IPS DF 6.9 (cell line): ENCODE data around the gene NPIPA3.
"Not testable (repeated sequence)": the region's sequence is repeated elsewhere in the genome, so short reads cannot be mapped to it uniquely, and the experiment has no call there.

Experiments
- DNase-seq: peaks from one replicate; pipeline ENCODE4 v3.0.0-alpha.2; 2013; ENCODE audit warnings: low read depth, low spot score
- H3K27ac ChIP-seq: one replicate; pipeline ENCODE4 v1.5.1; 2013; ENCODE audit warnings: low read length, control low read depth
- H3K27me3 ChIP-seq: 2 replicates; pipeline ENCODE4 v1.6.1; 2013; ENCODE audit warnings: mild to moderate bottlenecking, low read length; ENCODE audit not compliant: control insufficient read depth, insufficient read depth
- H3K36me3 ChIP-seq: 2 replicates; pipeline ENCODE4 v1.6.1; 2013; ENCODE audit warnings: low read length; ENCODE audit not compliant: control insufficient read depth, insufficient read depth
- H3K4me1 ChIP-seq: 2 replicates; pipeline ENCODE4 v1.6.1; 2013; ENCODE audit warnings: low read length; ENCODE audit not compliant: control insufficient read depth, insufficient read depth
- H3K4me3 ChIP-seq: 2 replicates; pipeline ENCODE4 v1.5.1; 2013; ENCODE audit warnings: mild to moderate bottlenecking, low read length
- H3K9me3 ChIP-seq: 2 replicates; pipeline ENCODE4 v1.6.1; 2013; ENCODE audit warnings: low read length, inconsistent platforms; ENCODE audit not compliant: control insufficient read depth, insufficient read depth
- WGBS: extraction: QIAGEN DNeasy Blood & Tissue Kit; methylation state at CpG from one replicate; pipeline ENCODE4 v1.1.7; 2013; ENCODE audit warnings: mixed read lengths, missing lambda C conversion rate; ENCODE audit not compliant: insufficient read length, insufficient coverage; 5-methylcytosine and 5-hydroxymethylcytosine counted together

Gene NPIPA3

GRCh38 chr16:14703156-14704011 is at the start of gene NPIPA3:
TSS of gene NPIPA3 (plus strand) at chr16:14703411. CDS start at chr16:14708944, 5,533 bp downstream.
- not testable (repeated sequence) for DNase-seq, H3K4me1 ChIP-seq, H3K9me3 ChIP-seq, H3K36me3 ChIP-seq, H3K27me3 ChIP-seq, H3K4me3 ChIP-seq, H3K27ac ChIP-seq
- no CpG with 5 or more reads among the region's 73 CpGs for WGBS

- no peak overlapping the region for H3K27ac ChIP-seq
- H3K27me3 ChIP-seq = no peaks in the 10 kb centered on the region
- H3K36me3 ChIP-seq = peaks cover 15% of the 10 kb centered on the region; the same call in 1 of the 2 replicates
- H3K4me1 ChIP-seq = no peaks in the 10 kb centered on the region
- WGBS = no CpG with 5 or more reads among the region's 2 CpGs
- H3K9me3 ChIP-seq = no peaks in the 10 kb centered on the region
- H3K4me3 ChIP-seq = no peak overlapping the region
- DNase-seq = no peak
Measured at GRCh38 chr16:14658063-14658462, 45.1 kb upstream of the NPIPA3 start.

- H3K36me3 ChIP-seq = peaks cover 20% of the 10 kb centered on the region
- H3K9me3 ChIP-seq = no peaks in the 10 kb centered on the region
- H3K4me3 ChIP-seq = no peak overlapping the region
- no peaks in the 10 kb centered on the region for H3K4me1 ChIP-seq
- no CpG with 5 or more reads among the region's 16 CpGs for WGBS
- no peak for DNase-seq
- H3K27me3 ChIP-seq = no peaks in the 10 kb centered on the region
- no peak overlapping the region for H3K27ac ChIP-seq
Measured at GRCh38 chr16:14667347-14668266, 35.6 kb upstream of the NPIPA3 start.

GRCh38 chr16:14668556-14669223 is 34.5 kb upstream of the NPIPA3 start:
- DNase-seq = no peak
- no peaks in the 10 kb centered on the region for H3K4me1 ChIP-seq
- no peaks in the 10 kb centered on the region for H3K27me3 ChIP-seq
- WGBS = no CpG with 5 or more reads among the region's 7 CpGs
- H3K36me3 ChIP-seq = peaks cover 18% of the 10 kb centered on the region
- no peaks in the 10 kb centered on the region for H3K9me3 ChIP-seq
- no peak overlapping the region for H3K4me3 ChIP-seq
- H3K27ac ChIP-seq = no peak overlapping the region

GRCh38 chr16:14669776-14670175 is 33.4 kb upstream of the NPIPA3 start:
- H3K27ac ChIP-seq = no peak overlapping the region
- H3K4me3 ChIP-seq = no peak overlapping the region
- H3K36me3 ChIP-seq = peaks cover 14% of the 10 kb centered on the region
- WGBS = no CpG with 5 or more reads among the region's 4 CpGs
- no peaks in the 10 kb centered on the region for H3K9me3 ChIP-seq
- DNase-seq = no peak
- no peaks in the 10 kb centered on the region for H3K4me1 ChIP-seq
- H3K27me3 ChIP-seq = no peaks in the 10 kb centered on the region

GRCh38 chr16:14672403-14672971 is 30.7 kb upstream of the NPIPA3 start:
- Histone ChIP-seq H3K9me3 (no peaks in the 10 kb centered on the region), H3K4me3 (no peak overlapping the region), H3K27ac (no peak overlapping the region), H3K27me3 (no peaks in the 10 kb centered on the region), H3K36me3 (peaks cover 5% of the 10 kb centered on the region), H3K4me1 (no peaks in the 10 kb centered on the region)
- WGBS = no CpG with 5 or more reads among the region's 7 CpGs
- DNase-seq = no peak

- no CpG with 5 or more reads among the region's 3 CpGs for WGBS
- H3K36me3 ChIP-seq = no peaks in the 10 kb centered on the region
- H3K27ac ChIP-seq = no peak overlapping the region
- no peaks in the 10 kb centered on the region for H3K4me1 ChIP-seq
- H3K4me3 ChIP-seq = no peak overlapping the region
- no peak for DNase-seq
- H3K9me3 ChIP-seq = no peaks in the 10 kb centered on the region
- no peaks in the 10 kb centered on the region for H3K27me3 ChIP-seq
Measured at GRCh38 chr16:14676633-14677032, 26.6 kb upstream of the NPIPA3 start.

- no CpG with 5 or more reads among the region's 5 CpGs for WGBS
- Histone ChIP-seq H3K9me3 (no peaks in the 10 kb centered on the region), H3K27ac (no peak overlapping the region), H3K36me3 (no peaks in the 10 kb centered on the region), H3K27me3 (no peaks in the 10 kb centered on the region), H3K4me1 (no peaks in the 10 kb centered on the region), H3K4me3 (no peak overlapping the region)
- no peak for DNase-seq
Measured at GRCh38 chr16:14677627-14678026, 25.6 kb upstream of the NPIPA3 start.

GRCh38 chr16:14678748-14679497 is 24.3 kb upstream of the NPIPA3 start:
- Histone ChIP-seq H3K9me3 (no peaks in the 10 kb centered on the region), H3K36me3 (no peaks in the 10 kb centered on the region), H3K27me3 (no peaks in the 10 kb centered on the region), H3K4me1 (no peaks in the 10 kb centered on the region), H3K27ac (no peak overlapping the region), H3K4me3 (no peak overlapping the region)
- no CpG with 5 or more reads among the region's 11 CpGs for WGBS
- DNase-seq = no peak
